HepG2 (cell line): ENCODE data around the gene GGPS1. TPM values are rescaled to one million over a fixed set of nuclear protein-coding genes. Genes with fewer than 3 reads are reported as not detected.

Experiments used
- ARID5B ChIP-seq: IDR thresholded peaks from 2 replicates; pipeline ENCODE4 v1.4.0; 2020; ENCODE audit warnings: mild to moderate bottlenecking, missing genetic modification reagents
- BATF2 ChIP-seq: sonication (generic); formaldehyde crosslinking; IDR thresholded peaks from 2 replicates; pipeline ENCODE4 v1.8.0; 2022; ENCODE audit warnings: mild to moderate bottlenecking, missing genetic modification reagents, moderate library complexity
- KDM5B ChIP-seq: sonication (generic); formaldehyde crosslinking; IDR thresholded peaks from 2 replicates; pipeline ENCODE4 v1.4.0; 2020; ENCODE audit warnings: missing genetic modification reagents, mild to moderate bottlenecking, borderline replicate concordance
- NFIC ChIP-seq: IDR thresholded peaks from 2 replicates; pipeline ENCODE4 v1.6.1; 2012; ENCODE audit warnings: mild to moderate bottlenecking, low read length, inconsistent platforms
- NR1H2 ChIP-seq: sonication (generic); formaldehyde crosslinking; IDR thresholded peaks from 2 replicates; pipeline ENCODE4 v1.8.1; 2022; ENCODE audit warnings: low read depth, missing genetic modification reagents, borderline replicate concordance
- SMAD3 ChIP-seq: sonication (generic); formaldehyde crosslinking; IDR thresholded peaks from 2 replicates; pipeline ENCODE4 v1.4.0; 2020; ENCODE audit warnings: missing genetic modification reagents
- SP1 ChIP-seq, 2 experiments: fragments of 450-650 bp in 1 of 2; sonication (generic) in 1 of 2; formaldehyde crosslinking in 1 of 2; IDR thresholded peaks; 2 replicates each; pipeline versions ENCODE4 v1.4.0 to v1.6.1; 2016 to 2020; ENCODE audit warnings: missing genetic modification reagents in 1 of 2
- SP140L ChIP-seq: sonication (generic); formaldehyde crosslinking; IDR thresholded peaks from 2 replicates; pipeline ENCODE4 v1.4.0; 2020; ENCODE audit warnings: missing genetic modification reagents, borderline replicate concordance
- ZBTB40 ChIP-seq, 2 experiments: fragments of 450-650 bp in 1 of 2; sonication (generic) in 1 of 2; formaldehyde crosslinking in 1 of 2; IDR thresholded peaks; 2 replicates each; pipeline versions ENCODE4 v1.6.1 to v1.8.0; 2016 to 2022; ENCODE audit warnings: antibody characterized with exemption in 1 of 2, mild to moderate bottlenecking in 1 of 2, missing genetic modification reagents in 1 of 2
- ZC3H13 ChIP-seq: sonication (generic); formaldehyde crosslinking; IDR thresholded peaks from 2 replicates; pipeline ENCODE4 v1.8.1; 2023; ENCODE audit warnings: mild to moderate bottlenecking, missing genetic modification reagents, moderate library complexity
- ZNF180 ChIP-seq: sonication (generic); formaldehyde crosslinking; IDR thresholded peaks from 2 replicates; pipeline ENCODE4 v1.4.0; 2020; ENCODE audit warnings: low read depth, missing genetic modification reagents, borderline replicate concordance
- ZNF253 ChIP-seq: sonication (generic); formaldehyde crosslinking; IDR thresholded peaks from 2 replicates; pipeline ENCODE4 v1.8.0; 2022; ENCODE audit warnings: mild to moderate bottlenecking, missing genetic modification reagents, borderline replicate concordance
- ZNF296 ChIP-seq: sonication (generic); formaldehyde crosslinking; conservative IDR thresholded peaks from 2 replicates; pipeline ENCODE4 v1.5.0; 2020; ENCODE audit warnings: mild to moderate bottlenecking, missing genetic modification reagents
- ZNF431 ChIP-seq: sonication (generic); formaldehyde crosslinking; IDR thresholded peaks from 2 replicates; pipeline ENCODE4 v1.9.0; 2022; ENCODE audit warnings: missing genetic modification reagents, low read depth, mild to moderate bottlenecking, borderline replicate concordance
- polyA plus RNA-seq, 8 experiments: library from polyadenylated mRNA; depleted of rRNA in 3 of 8; stranded (reverse) in 7 of 8; unstranded in 1 of 8; fragments of >200 nt; fragmentation: Illumina TruSeq in 4 of 8; extraction: Trizol in 4 of 8; gene quantifications; 2 replicates each; pipeline versions ENCODE4 v1.2.1 to v1.2.3, GENCODE V29; 2011 to 2016; ENCODE audit warnings: low read depth in 4 of 8, missing spikeins in 1 of 8, mixed read lengths in 1 of 8; ENCODE audit not compliant: insufficient read depth in 1 of 8
- total RNA-seq, 5 experiments: library from RNA; depleted of rRNA; stranded (reverse); fragments of >200 nt; fragmentation: Illumina TruSeq; extraction: Trizol; gene quantifications; 2 replicates each; pipeline ENCODE4 v1.2.3, GENCODE V29; 2016; ENCODE audit warnings: low read depth in 1 of 5

GGPS1 gene
- total and polyA plus RNA-seq, 2 of the 13 experiments (the other 11 are each of a cell fraction or from before 2014, with no cell fraction given), result 28.8 to 42.6 TPM

GRCh38 chr1:235327559-235328270, 655 bp upstream of the GGPS1 start, which contains the start of gene ARID4B (continued):
- TF ChIP-seq ARID5B, result peak; percentile 35; the same call in 1 of the 2 replicates
- TF ChIP-seq ZBTB40 (IDR thresholded peaks at IDR 0.05), result no peak
- TF ChIP-seq ZBTB40 (CRISPR knock-in tag; IDR thresholded peaks at IDR 0.05), result no peak
- no peak; the same call in 1 of the 2 replicates for TF ChIP-seq SMAD3 (CRISPR knock-in tag)
- no peak for TF ChIP-seq SP1 (IDR thresholded peaks at IDR 0.05)
- no peak for TF ChIP-seq SP1 (CRISPR knock-in tag; IDR thresholded peaks at IDR 0.05)
- TF ChIP-seq NFIC, result no peak
- no peak for TF ChIP-seq NR1H2 (CRISPR knock-in tag)
- TF ChIP-seq ZC3H13 (CRISPR knock-in tag), result no peak; the same call in 1 of the 2 replicates
- TF ChIP-seq ZNF253 (CRISPR knock-in tag), result no peak
- TF ChIP-seq ZNF180 (CRISPR knock-in tag), result no peak
- no peak; the same call in 1 of the 2 replicates for TF ChIP-seq KDM5B
- TF ChIP-seq ZNF296 (CRISPR knock-in tag), result no peak
- no peak for TF ChIP-seq SP140L (CRISPR knock-in tag)
- TF ChIP-seq BATF2 (CRISPR knock-in tag), result no peak
- no peak for TF ChIP-seq ZNF431 (CRISPR knock-in tag)
